SK-N-SH (cell line): ENCODE results near the gene RPS6KA2. TPM values are rescaled to one million over a fixed set of nuclear protein-coding genes. Genes with fewer than 3 reads are reported as not detected.

Experiments used
- CTCF ChIA-PET: fragments of 300-600, 350-600 bp; formaldehyde crosslinking; extraction: SDS; loops from one replicate; lab custom pipeline; 2021; lab: Yijun Ruan, JAX
- POLR2A ChIA-PET: fragments of 350-600 bp; sonication (Branson Sonifier 250); formaldehyde crosslinking; extraction: SDS; loops from one replicate; lab custom pipeline; 2020; ENCODE audit warnings: antibody characterized with exemption, inconsistent platforms; lab: Yijun Ruan, JAX
- DNase-seq: peaks from one replicate; pipeline ENCODE4 v3.0.0; 2012
- H2AFZ ChIP-seq: fragments of 200-600 bp; sonication (generic); 2 replicates; pipeline ENCODE4 v1.8.1; 2016; ENCODE audit warnings: antibody characterized with exemption, mild to moderate bottlenecking, low read depth
- H3F3A ChIP-seq: fragments of 200-600 bp; sonication (generic); replicated peaks from 2 replicates; pipeline ENCODE3; 2016; ENCODE audit warnings: antibody characterized with exemption, mild to moderate bottlenecking; ENCODE audit not compliant: insufficient read depth
- H3K27ac ChIP-seq, 2 experiments: fragments of 200-500 bp in 1 of 2; fragments of 200-600 bp in 1 of 2; sonication (Bioruptor generic) in 1 of 2; sonication (generic), shearing (Covaris generic) in 1 of 2; 2 replicates each; pipeline versions ENCODE4 v1.5.1 to v1.6.1; 2014 to 2016; ENCODE audit warnings: low read depth in 2 of 2, inconsistent platforms in 1 of 2, low read length in 1 of 2, mild to moderate bottlenecking in 1 of 2, mixed read lengths in 1 of 2
- H3K27me3 ChIP-seq: fragments of 200-600 bp; sonication (generic), shearing (Covaris generic); 2 replicates; pipeline ENCODE4 v1.6.1; 2016; ENCODE audit warnings: mixed run types; ENCODE audit not compliant: insufficient read depth
- H3K36me3 ChIP-seq, 2 experiments: fragments of 200-500 bp in 1 of 2; fragments of 200-600 bp in 1 of 2; sonication (Bioruptor generic) in 1 of 2; sonication (generic) in 1 of 2; replicated peaks in 1 of 2; 2 replicates each; pipeline versions ENCODE3 to v1.5.1; 2014 to 2016; ENCODE audit warnings: low read length in 1 of 2, mild to moderate bottlenecking in 1 of 2; ENCODE audit not compliant: insufficient read depth in 2 of 2, control insufficient read depth in 1 of 2
- H3K4me1 ChIP-seq, 2 experiments: fragments of 200-500 bp in 1 of 2; fragments of 200-600 bp in 1 of 2; sonication (Bioruptor generic) in 1 of 2; sonication (generic), shearing (Covaris generic) in 1 of 2; 2 replicates each; pipeline versions ENCODE4 v1.5.1 to v1.6.1; 2014 to 2016; ENCODE audit warnings: low read depth in 1 of 2, low read length in 1 of 2, mixed run types in 1 of 2; ENCODE audit not compliant: insufficient read depth in 2 of 2, control insufficient read depth in 1 of 2
- H3K4me2 ChIP-seq: fragments of 200-600 bp; sonication (generic), shearing (Covaris generic); 2 replicates; pipeline ENCODE4 v1.6.1; 2017; ENCODE audit warnings: mixed run types
- H3K4me3 ChIP-seq, 2 experiments: fragments of 200-500 bp in 1 of 2; fragments of 200-600 bp in 1 of 2; sonication (Bioruptor generic) in 1 of 2; sonication (generic), shearing (Covaris generic) in 1 of 2; 2 replicates each; pipeline versions ENCODE4 v1.5.1 to v1.8.1; 2014 to 2016; ENCODE audit warnings: low read depth in 2 of 2, inconsistent platforms in 1 of 2, low read length in 1 of 2, mild to moderate bottlenecking in 1 of 2, mixed read lengths in 1 of 2, moderate library complexity in 1 of 2
- H3K79me2 ChIP-seq: fragments of 200-600 bp; sonication (generic); 2 replicates; pipeline ENCODE4 v1.8.1; 2017; ENCODE audit warnings: mild to moderate bottlenecking; ENCODE audit not compliant: insufficient read depth
- H3K9ac ChIP-seq: fragments of 200-600 bp; sonication (generic); 2 replicates; pipeline ENCODE4 v1.6.1; 2017; ENCODE audit warnings: mixed run types
- H3K9me2 ChIP-seq: fragments of 200-600 bp; sonication (generic); 2 replicates; pipeline ENCODE4 v1.6.1; 2017; ENCODE audit warnings: mixed run types
- H3K9me3 ChIP-seq: fragments of 200-600 bp; sonication (generic); 2 replicates; pipeline ENCODE4 v1.6.1; 2017; ENCODE audit warnings: mixed run types, mild to moderate bottlenecking, moderate library complexity
- H4K20me1 ChIP-seq: fragments of 200-600 bp; sonication (generic); 2 replicates; pipeline ENCODE4 v1.6.1; 2017; ENCODE audit warnings: mild to moderate bottlenecking, mixed run types; ENCODE audit not compliant: insufficient read depth
- CTCF ChIP-seq: fragments of 200-600 bp; sonication (generic); IDR thresholded peaks from 2 replicates; pipeline ENCODE4 v1.6.1; 2017; ENCODE audit warnings: antibody characterized with exemption, mild to moderate bottlenecking, moderate library complexity
- EP300 ChIP-seq, 2 experiments: IDR thresholded peaks; 2 replicates each; pipeline versions ENCODE4 v1.4.0 to v1.6.1; 2012; ENCODE audit warnings: borderline replicate concordance in 1 of 2, low read depth in 1 of 2, low read length in 1 of 2
- FOSL2 ChIP-seq: IDR thresholded peaks from 2 replicates; pipeline ENCODE4 v1.4.0; 2012; ENCODE audit warnings: low read depth, mild to moderate bottlenecking, moderate library complexity, borderline replicate concordance
- FOXM1 ChIP-seq: IDR thresholded peaks from 2 replicates; pipeline ENCODE4 v1.4.0; 2012; ENCODE audit warnings: low read depth, mild to moderate bottlenecking
- GATA2 ChIP-seq: sonication (generic); formaldehyde crosslinking; IDR thresholded peaks from 2 replicates; pipeline ENCODE4 v1.5.0; 2020; ENCODE audit warnings: mild to moderate bottlenecking, missing genetic modification reagents
- JUND ChIP-seq: IDR thresholded peaks from 2 replicates; pipeline ENCODE4 v1.4.0; 2012
- MXI1 ChIP-seq: IDR thresholded peaks from 2 replicates; pipeline ENCODE4 v1.6.1; 2012; ENCODE audit warnings: mild to moderate bottlenecking, low read depth, low read length, improper control_type of control experiment
- PBX3 ChIP-seq: IDR thresholded peaks from 2 replicates; pipeline ENCODE4; 2012
- REST ChIP-seq: IDR thresholded peaks from 2 replicates; pipeline ENCODE4 v1.6.1; 2012; ENCODE audit warnings: mild to moderate bottlenecking, low read depth, low read length, moderate library complexity
- RXRA ChIP-seq: IDR thresholded peaks from 2 replicates; pipeline ENCODE4 v1.4.0; 2012; ENCODE audit warnings: low read depth, mild to moderate bottlenecking, borderline replicate concordance
- TCF12 ChIP-seq: IDR thresholded peaks from 2 replicates; pipeline ENCODE4 v1.4.0; 2012
- TEAD4 ChIP-seq: IDR thresholded peaks from 2 replicates; pipeline ENCODE4 v1.4.0; 2012; ENCODE audit warnings: mild to moderate bottlenecking, borderline replicate concordance; ENCODE audit not compliant: insufficient read depth
- YY1 ChIP-seq: IDR thresholded peaks from 2 replicates; pipeline ENCODE4 v1.4.0; 2012; ENCODE audit warnings: low read depth, mild to moderate bottlenecking
- WGBS: methylation state at CpG from one replicate; pipeline ENCODE4 v1.1.6; 2017; ENCODE audit warnings: low lambda C conversion rate; 5-methylcytosine and 5-hydroxymethylcytosine counted together
- polyA plus RNA-seq, 3 experiments: library from polyadenylated mRNA; depleted of rRNA; stranded (reverse); fragments of >200 nt; gene quantifications; 2 replicates each; pipeline ENCODE4 v1.2.3, GENCODE V29; 2012
- TF ChIP-seq, protein P1 (sequence below): fragments of 150-350 bp; IDR thresholded peaks from 2 replicates; pipeline ENCODE4 v1.6.1; 2016; ENCODE audit warnings: mild to moderate bottlenecking, low read depth, low read length
- TF ChIP-seq, protein P2 (sequence below): IDR thresholded peaks from 2 replicates; pipeline ENCODE4 v1.4.0; 2012; ENCODE audit warnings: low read depth, borderline replicate concordance

Gene RPS6KA2
- polyA plus RNA-seq, 1 of the 3 experiments (the other 2 are of a cell fraction) = 59.5 TPM

DNA sequence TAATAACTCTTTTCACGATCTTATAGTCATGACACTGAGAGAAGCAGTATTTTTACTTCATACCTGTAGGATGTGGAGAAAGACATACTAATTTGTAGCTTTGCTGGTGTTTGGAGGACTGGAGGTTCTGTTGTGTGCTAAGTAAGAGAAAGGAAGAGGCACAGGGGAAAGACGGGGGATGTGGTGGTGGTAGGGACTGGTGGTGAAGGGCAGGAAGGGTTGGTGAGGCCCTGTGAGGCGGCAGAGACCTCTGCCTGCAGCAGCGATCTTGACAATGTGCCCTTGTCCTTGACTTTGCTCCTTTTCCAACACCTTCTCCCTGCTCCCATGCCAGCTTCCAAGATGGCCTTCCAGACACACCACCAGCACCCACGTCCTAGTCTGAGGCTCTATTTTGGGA lies 211.7 kb downstream of the RPS6KA2 start:
- Histone ChIP-seq H3K27me3 (no peaks in the 10 kb centered on the region), H4K20me1 (no peaks in the 10 kb centered on the region), H3K4me2 (no peak overlapping the region), H3K4me3 (no peak overlapping the region), H3K4me1 (no peaks in the 10 kb centered on the region), H2AFZ (no peak overlapping the region), H3K9me2 (no peaks in the 10 kb centered on the region), H3K36me3 (peaks cover 19 to 67% of the 10 kb centered on the region in 2 experiments), H3K27ac (no peak overlapping the region), H3K9me3 (no peaks in the 10 kb centered on the region), H3K79me2 (no peaks in the 10 kb centered on the region), H3K9ac (no peak overlapping the region), H3F3A (no peaks in the 10 kb centered on the region)
- no peak for TF ChIP-seq REST
- no peak for TF ChIP-seq GATA2 (CRISPR knock-in tag)
- no peak for TF ChIP-seq JUND
- TF ChIP-seq, protein P1, sequence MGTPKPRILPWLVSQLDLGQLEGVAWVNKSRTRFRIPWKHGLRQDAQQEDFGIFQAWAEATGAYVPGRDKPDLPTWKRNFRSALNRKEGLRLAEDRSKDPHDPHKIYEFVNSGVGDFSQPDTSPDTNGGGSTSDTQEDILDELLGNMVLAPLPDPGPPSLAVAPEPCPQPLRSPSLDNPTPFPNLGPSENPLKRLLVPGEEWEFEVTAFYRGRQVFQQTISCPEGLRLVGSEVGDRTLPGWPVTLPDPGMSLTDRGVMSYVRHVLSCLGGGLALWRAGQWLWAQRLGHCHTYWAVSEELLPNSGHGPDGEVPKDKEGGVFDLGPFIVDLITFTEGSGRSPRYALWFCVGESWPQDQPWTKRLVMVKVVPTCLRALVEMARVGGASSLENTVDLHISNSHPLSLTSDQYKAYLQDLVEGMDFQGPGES = no peak
- no peak for TF ChIP-seq CTCF
- TF ChIP-seq FOXM1 = no peak
- no peak for TF ChIP-seq RXRA
- TF ChIP-seq YY1 = no peak
- no peak for TF ChIP-seq MXI1
- no peak for TF ChIP-seq TCF12
- no peak for TF ChIP-seq TEAD4
- TF ChIP-seq, protein P2, sequence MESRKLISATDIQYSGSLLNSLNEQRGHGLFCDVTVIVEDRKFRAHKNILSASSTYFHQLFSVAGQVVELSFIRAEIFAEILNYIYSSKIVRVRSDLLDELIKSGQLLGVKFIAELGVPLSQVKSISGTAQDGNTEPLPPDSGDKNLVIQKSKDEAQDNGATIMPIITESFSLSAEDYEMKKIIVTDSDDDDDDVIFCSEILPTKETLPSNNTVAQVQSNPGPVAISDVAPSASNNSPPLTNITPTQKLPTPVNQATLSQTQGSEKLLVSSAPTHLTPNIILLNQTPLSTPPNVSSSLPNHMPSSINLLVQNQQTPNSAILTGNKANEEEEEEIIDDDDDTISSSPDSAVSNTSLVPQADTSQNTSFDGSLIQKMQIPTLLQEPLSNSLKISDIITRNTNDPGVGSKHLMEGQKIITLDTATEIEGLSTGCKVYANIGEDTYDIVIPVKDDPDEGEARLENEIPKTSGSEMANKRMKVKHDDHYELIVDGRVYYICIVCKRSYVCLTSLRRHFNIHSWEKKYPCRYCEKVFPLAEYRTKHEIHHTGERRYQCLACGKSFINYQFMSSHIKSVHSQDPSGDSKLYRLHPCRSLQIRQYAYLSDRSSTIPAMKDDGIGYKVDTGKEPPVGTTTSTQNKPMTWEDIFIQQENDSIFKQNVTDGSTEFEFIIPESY = no peak
- no peak for TF ChIP-seq FOSL2
- no peak for TF ChIP-seq PBX3
- no peak for TF ChIP-seq EP300 (IDR thresholded peaks at IDR 0.05; ENCODE audit: borderline replicate concordance in 1 of 2, low read depth in 1 of 2, low read length in 1 of 2)
- ChIA-PET POLR2A (no interaction called here), CTCF (interaction anchor here (1.0 to 1.5 kb wide), 2 partner anchors 15 to 102 kb away, joined by 3 to 6 read pairs; no protein-coding TSS in a partner anchor)
- 89% methylated on average over 5 of the region's 5 CpGs for WGBS
- DNase-seq = no peak
